Measurements from ENCODE around the gene CPE. TPM values are rescaled to one million over a fixed set of nuclear protein-coding genes. Genes with fewer than 3 reads are reported as not detected.

CPE gene
- total and polyA plus RNA-seq, 10 of the 15 experiments (the other 5 are each of a cell fraction or from before 2014, with no cell fraction given) = 0.05 to 0.14 TPM; not detected in 8

DNA sequence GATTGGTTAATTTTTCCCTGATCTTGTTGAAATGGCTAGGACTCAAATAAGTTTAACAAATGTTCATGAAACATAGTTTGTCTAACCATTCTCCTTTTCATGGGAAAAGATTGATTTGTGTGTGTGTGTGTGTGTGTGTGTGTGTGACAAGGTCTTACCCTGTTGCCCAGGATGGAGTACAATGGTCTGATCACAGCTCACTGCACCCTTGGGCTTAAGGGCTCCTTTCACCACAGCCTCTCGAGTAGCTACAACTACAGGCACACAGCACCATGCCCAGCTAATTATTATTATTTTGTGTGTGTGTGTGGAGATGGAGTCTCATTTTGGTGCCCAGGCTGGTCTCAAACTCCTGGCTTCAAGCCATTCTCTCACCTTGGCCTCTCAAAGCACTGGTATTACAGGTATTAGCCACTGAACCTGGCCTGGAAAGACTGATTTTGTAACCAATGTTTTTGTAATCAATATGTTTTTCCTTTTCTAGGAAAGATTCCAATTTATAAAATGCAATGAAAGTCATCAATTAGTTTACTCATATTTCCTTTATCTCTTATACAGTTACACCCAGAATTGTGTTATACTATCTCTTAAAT is 139.3 kb downstream of the CPE start:
- Histone ChIP-seq H3K9ac (ENCODE audit: control insufficient read depth, insufficient read depth, low read length) (no peak overlapping the region), H2AFZ (ENCODE audit: control insufficient read depth, low read depth, low read length) (no peak overlapping the region), H3K4me3 (no peak overlapping the region), H4K20me1 (ENCODE audit: control insufficient read depth, insufficient read depth) (no peaks in the 10 kb centered on the region), H3K79me2 (ENCODE audit: control insufficient read depth, insufficient read depth, low read length) (no peaks in the 10 kb centered on the region), H3K27ac (ENCODE audit: control insufficient read depth, insufficient read depth) (no peak overlapping the region), H3K36me3 (ENCODE audit: control insufficient read depth in 2 of 2, insufficient read depth in 2 of 2, low read length in 1 of 2) (no peaks in the 10 kb centered on the region), H3K27me3 (replicated peaks in 1 of 2; ENCODE audit: control insufficient read depth in 2 of 2, insufficient read depth in 2 of 2, low read length in 1 of 2) (no peaks in the 10 kb centered on the region; a peak in 1 of 4 replicates), H3K9me3 (replicated peaks; ENCODE audit: control insufficient read depth, insufficient read depth, low read length) (no peaks in the 10 kb centered on the region), H3K4me2 (ENCODE audit: control insufficient read depth, insufficient read depth) (no peak overlapping the region), H3K4me1 (ENCODE audit: control insufficient read depth, insufficient read depth, low read length) (no peaks in the 10 kb centered on the region)
- ATAC-seq (no peak), FAIRE-seq (peak; percentile 70), DNase-seq (ENCODE audit: low read depth, low spot score) (no peak)
- ChIA-PET RAD21 (ENCODE audit: unreplicated experiment) (interaction anchor here (1.5 kb wide), 1 partner anchor 25 kb away, joined by 3 read pairs; no protein-coding TSS in a partner anchor), CTCF (interaction anchor here (0.5 to 1.9 kb wide), 2 partner anchors 25 to 37 kb away, joined by 3 to 4 read pairs; no protein-coding TSS in a partner anchor), POLR2A (no interaction called here), SMC1A (ENCODE audit: uncharacterized antibody, unreplicated experiment) (interaction anchor here (1.7 kb wide), 1 partner anchor 19 kb away, joined by 4 read pairs; no protein-coding TSS in a partner anchor)
- BruUV-seq (replicated peaks) = no TSS peak
- intact Hi-C loops (cut with micrococcal nuclease; ENCODE audit: unreplicated experiment) (no loop called here), in situ Hi-C loops (cut with MboI) (no loop called here)
- 20% methylated on average over 1 of the region's 1 CpG for WGBS (ENCODE audit: insufficient coverage, insufficient replicate concordance, low lambda C conversion rate, missing lambda C conversion rate)
- TF ChIP-seq IRF3 (IDR thresholded peaks at IDR 0.05) (no peak), BRCA1 (IDR thresholded peaks at IDR 0.05; ENCODE audit: low read depth, low read length) (no peak), CBX3 (IDR thresholded peaks at IDR 0.05; ENCODE audit: borderline replicate concordance, low read depth) (no peak)

GRCh38 chr4:165518686-165519085 is 139.9 kb downstream of the CPE start:
- intact Hi-C loops (cut with micrococcal nuclease; ENCODE audit: unreplicated experiment) = no loop called here
- no peak for DNase-seq (ENCODE audit: low read depth, low spot score)
- no peak overlapping the region for H2AFZ ChIP-seq (ENCODE audit: control insufficient read depth, low read depth, low read length)
- ChIA-PET RAD21 (ENCODE audit: unreplicated experiment) (no interaction called here), POLR2A (no interaction called here), CTCF (interaction anchor here (0.5 kb wide), 1 partner anchor 38 kb away, joined by 3 read pairs; no protein-coding TSS in a partner anchor), SMC1A (ENCODE audit: uncharacterized antibody, unreplicated experiment) (no interaction called here)
- H3K27ac ChIP-seq (ENCODE audit: control insufficient read depth, insufficient read depth) = no peak overlapping the region
- H3K4me3 ChIP-seq = no peak overlapping the region
- H3K36me3 ChIP-seq (ENCODE audit: control insufficient read depth in 2 of 2, insufficient read depth in 2 of 2, low read length in 1 of 2) = no peaks in the 10 kb centered on the region
- no peak for ATAC-seq
- FAIRE-seq = no peak
- H3K4me1 ChIP-seq (ENCODE audit: control insufficient read depth, insufficient read depth, low read length) = no peaks in the 10 kb centered on the region
- H4K20me1 ChIP-seq (ENCODE audit: control insufficient read depth, insufficient read depth) = no peaks in the 10 kb centered on the region
- no peak for TF ChIP-seq MTA2 (IDR thresholded peaks at IDR 0.05; ENCODE audit: low read depth)
- no peak for TF ChIP-seq TCF7 (IDR thresholded peaks at IDR 0.05; ENCODE audit: borderline replicate concordance)
- TF ChIP-seq ZNF274 (IDR thresholded peaks at IDR 0.05; ENCODE audit: insufficient read depth, insufficient read length) = no peak
- TF ChIP-seq SIN3A (IDR thresholded peaks at IDR 0.05; ENCODE audit: low read depth, low read length) = no peak
- no TSS peak for BruUV-seq (replicated peaks)
- no peak overlapping the region for H3K4me2 ChIP-seq (ENCODE audit: control insufficient read depth, insufficient read depth)
- no peaks in the 10 kb centered on the region for H3K79me2 ChIP-seq (ENCODE audit: control insufficient read depth, insufficient read depth, low read length)
- H3K9ac ChIP-seq (ENCODE audit: control insufficient read depth, insufficient read depth, low read length) = no peak overlapping the region
- H3K27me3 ChIP-seq (replicated peaks in 1 of 2; ENCODE audit: control insufficient read depth in 2 of 2, insufficient read depth in 2 of 2, low read length in 1 of 2) = no peaks in the 10 kb centered on the region
- H3K9me3 ChIP-seq (replicated peaks; ENCODE audit: control insufficient read depth, insufficient read depth, low read length) = no peaks in the 10 kb centered on the region
- in situ Hi-C loops (cut with MboI) = no loop called here
- 10% methylated on average over 1 of the region's 1 CpG for WGBS (ENCODE audit: insufficient coverage, insufficient replicate concordance, low lambda C conversion rate, missing lambda C conversion rate)

Data from GM12878 (cell line).